WTC11 (cell line): ENCODE results near the gene SRSF3. TPM values are rescaled to one million over a fixed set of nuclear protein-coding genes. Genes with fewer than 3 reads are reported as not detected.

Source experiments
- ATAC-seq: fragments of 200-7000 bp; cut with Tn5 transposase; 2 replicates; pipeline ENCODE4 v1.10.0; 2021; ENCODE audit warnings: mild to moderate bottlenecking, moderate library complexity
- CTCF ChIA-PET: fragments of 300-600 bp; sonication (Branson Sonifier 250); formaldehyde crosslinking; loops from one replicate; lab custom pipeline; 2021; ENCODE audit warnings: antibody characterized with exemption; lab: Charles Lee
- POLR2A ChIA-PET: fragments of 350-600 bp; sonication (Branson Sonifier 250); formaldehyde crosslinking; loops from one replicate; lab custom pipeline; 2021; ENCODE audit warnings: antibody characterized with exemption; lab: Charles Lee
- DNase-seq: peaks from one replicate; pipeline ENCODE4 v3.0.0; 2021; ENCODE audit warnings: low spot score
- H3K27ac Mint-ChIP-seq: 2 replicates; pipeline ENCODE4 v1.8.0; 2021; ENCODE audit warnings: mixed read lengths
- H3K27me3 Mint-ChIP-seq: 2 replicates; pipeline ENCODE4 v1.8.0; 2021; ENCODE audit warnings: low read depth, mild to moderate bottlenecking, moderate library complexity, mixed read lengths
- H3K36me3 Mint-ChIP-seq: 2 replicates; pipeline ENCODE4 v1.8.0; 2021; ENCODE audit warnings: mixed read lengths
- H3K4me1 Mint-ChIP-seq: 2 replicates; pipeline ENCODE4 v1.8.0; 2022; ENCODE audit warnings: mixed read lengths
- H3K4me3 Mint-ChIP-seq: 2 replicates; pipeline ENCODE4 v1.8.0; 2021; ENCODE audit warnings: mild to moderate bottlenecking, moderate library complexity, mixed read lengths
- H3K9me3 Mint-ChIP-seq: 2 replicates; pipeline ENCODE4 v1.8.0; 2021; ENCODE audit warnings: mixed read lengths
- CREM ChIP-seq: sonication (generic); formaldehyde crosslinking; IDR thresholded peaks from 2 replicates; pipeline ENCODE4 v1.8.1; 2022; ENCODE audit warnings: mild to moderate bottlenecking, missing genetic modification reagents, moderate library complexity
- FOXJ3 ChIP-seq: sonication (generic); formaldehyde crosslinking; IDR thresholded peaks from 2 replicates; pipeline ENCODE4 v1.9.0; 2021; ENCODE audit warnings: missing genetic modification reagents, mild to moderate bottlenecking, borderline replicate concordance
- FOXP1 ChIP-seq: sonication (generic); formaldehyde crosslinking; IDR thresholded peaks from 2 replicates; pipeline ENCODE4 v1.8.0; 2022; ENCODE audit warnings: missing genetic modification reagents, mild to moderate bottlenecking, moderate library complexity, borderline replicate concordance
- GABPB1 ChIP-seq: sonication (generic); formaldehyde crosslinking; IDR thresholded peaks from 2 replicates; pipeline ENCODE4 v1.8.1; 2023; ENCODE audit warnings: mild to moderate bottlenecking, missing genetic modification reagents
- JUN ChIP-seq: sonication (generic); formaldehyde crosslinking; IDR thresholded peaks from 2 replicates; pipeline ENCODE4 v1.8.0; 2023; ENCODE audit warnings: mild to moderate bottlenecking, missing genetic modification reagents
- MYBL2 ChIP-seq: sonication (generic); formaldehyde crosslinking; IDR thresholded peaks from 2 replicates; pipeline ENCODE4 v1.8.1; 2023; ENCODE audit warnings: mild to moderate bottlenecking, moderate library complexity, missing genetic modification reagents
- NFE2L1 ChIP-seq: sonication (generic); formaldehyde crosslinking; IDR thresholded peaks from 2 replicates; pipeline ENCODE4 v1.8.1; 2023; ENCODE audit warnings: missing genetic modification reagents
- PRRX2 ChIP-seq: fragments of 250-450 bp; sonication (Bioruptor Pico); IDR thresholded peaks from 2 replicates; pipeline ENCODE4 v1.8.0; 2021; ENCODE audit warnings: mild to moderate bottlenecking
- SP1 ChIP-seq: sonication (generic); formaldehyde crosslinking; conservative IDR thresholded peaks from 2 replicates; pipeline ENCODE4 v1.8.1; 2022; ENCODE audit warnings: missing genetic modification reagents
- ZNF121 ChIP-seq: sonication (generic); formaldehyde crosslinking; IDR thresholded peaks from 2 replicates; pipeline ENCODE4 v1.8.0; 2023; ENCODE audit warnings: missing genetic modification reagents
- total RNA-seq: library from RNA; stranded (reverse); gene quantifications from 3 replicates; pipeline ENCODE4 v1.2.3, GENCODE V29; 2021
- TF ChIP-seq, protein P1 (sequence below): sonication (generic); formaldehyde crosslinking; conservative IDR thresholded peaks from 2 replicates; pipeline ENCODE4 v1.8.1; 2023; ENCODE audit warnings: mild to moderate bottlenecking, low read depth, missing genetic modification reagents, moderate library complexity
- TF ChIP-seq, protein P2 (sequence below): sonication (generic); formaldehyde crosslinking; IDR thresholded peaks from 2 replicates; pipeline ENCODE4 v1.8.0; 2023; ENCODE audit warnings: missing genetic modification reagents, mild to moderate bottlenecking, borderline replicate concordance
- TF ChIP-seq, protein P3 (sequence below): sonication (generic); formaldehyde crosslinking; IDR thresholded peaks from 2 replicates; pipeline ENCODE4 v1.8.0; 2022; ENCODE audit warnings: mild to moderate bottlenecking, missing genetic modification reagents
- TF ChIP-seq, protein P4 (sequence below): fragments of 250-450 bp; sonication (Bioruptor Pico); IDR thresholded peaks from 2 replicates; pipeline ENCODE4 v1.9.0; 2021; ENCODE audit warnings: mild to moderate bottlenecking
- TF ChIP-seq, protein P5 (sequence below): sonication (generic); formaldehyde crosslinking; IDR thresholded peaks from 2 replicates; pipeline ENCODE4 v1.8.0; 2022; ENCODE audit warnings: mild to moderate bottlenecking, missing genetic modification reagents
- TF ChIP-seq, protein P6 (sequence below): fragments of 250-450 bp; sonication (Bioruptor Pico); IDR thresholded peaks from 2 replicates; pipeline ENCODE4 v1.8.0; 2021; ENCODE audit warnings: mild to moderate bottlenecking
- TF ChIP-seq, protein P7 (sequence below): sonication (generic); formaldehyde crosslinking; IDR thresholded peaks from 2 replicates; pipeline ENCODE4 v1.8.0; 2022; ENCODE audit warnings: missing genetic modification reagents

Gene SRSF3
- total RNA-seq, 1 experiment from 2014 or later: 554 TPM

DNA sequence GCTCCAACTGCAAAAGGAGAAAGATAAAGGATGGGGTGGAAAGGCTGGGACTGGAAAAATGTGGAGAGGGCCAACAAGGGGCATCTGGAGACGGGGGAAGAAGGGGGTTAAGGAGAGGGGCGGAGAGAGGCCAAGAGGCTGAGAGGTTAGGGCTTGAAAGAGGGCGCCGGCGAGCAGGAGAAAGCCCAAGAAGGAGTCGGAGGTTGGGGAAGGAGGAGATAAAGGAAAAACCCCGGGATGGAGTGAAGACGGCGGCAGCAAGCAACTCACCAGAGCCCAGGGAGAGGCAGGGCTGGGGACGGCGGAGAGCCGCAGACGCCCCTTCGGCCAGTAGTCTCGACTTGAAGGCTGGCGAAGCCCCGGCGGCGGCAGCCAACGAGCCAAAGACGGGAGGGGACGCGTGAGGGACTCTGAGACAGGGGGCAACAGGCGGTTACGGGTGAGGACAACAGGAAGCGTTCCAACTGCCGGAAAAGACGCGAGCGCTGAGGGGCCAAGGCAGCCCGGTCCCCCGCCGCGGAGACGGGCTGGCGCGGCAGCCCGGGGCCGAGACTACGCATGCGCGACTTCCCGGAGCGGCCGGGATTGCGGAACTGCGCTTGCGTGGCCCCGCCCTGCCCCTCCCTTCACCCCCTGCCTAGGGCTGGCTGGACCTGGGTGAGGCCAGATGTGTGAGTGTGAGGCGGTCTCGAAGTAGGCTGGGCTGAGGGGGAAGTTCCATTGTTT is 47.1 kb upstream of the SRSF3 start, which contains the start of gene STK38:
Gene STK38, minus strand, starts transcription at position 560 of the 726 bp plus-strand sequence. CDS start 7,277 bp downstream, outside the sequence.
- H3K4me3 Mint-ChIP-seq: peak within 1 kb of the TSS; percentile 90
- no peaks in the 10 kb centered on the region for H3K9me3 Mint-ChIP-seq
- ChIA-PET POLR2A (interaction anchor here (1.0 kb wide), 1 partner anchor 46 kb away, joined by 3 read pairs; no protein-coding TSS in a partner anchor), CTCF (no interaction called here)
- ATAC-seq: peak; percentile 94
- H3K4me1 Mint-ChIP-seq: peaks cover 25% of the 10 kb centered on the region
- peak within 1 kb of the TSS; percentile 94 for H3K27ac Mint-ChIP-seq
- TF ChIP-seq, protein P1, sequence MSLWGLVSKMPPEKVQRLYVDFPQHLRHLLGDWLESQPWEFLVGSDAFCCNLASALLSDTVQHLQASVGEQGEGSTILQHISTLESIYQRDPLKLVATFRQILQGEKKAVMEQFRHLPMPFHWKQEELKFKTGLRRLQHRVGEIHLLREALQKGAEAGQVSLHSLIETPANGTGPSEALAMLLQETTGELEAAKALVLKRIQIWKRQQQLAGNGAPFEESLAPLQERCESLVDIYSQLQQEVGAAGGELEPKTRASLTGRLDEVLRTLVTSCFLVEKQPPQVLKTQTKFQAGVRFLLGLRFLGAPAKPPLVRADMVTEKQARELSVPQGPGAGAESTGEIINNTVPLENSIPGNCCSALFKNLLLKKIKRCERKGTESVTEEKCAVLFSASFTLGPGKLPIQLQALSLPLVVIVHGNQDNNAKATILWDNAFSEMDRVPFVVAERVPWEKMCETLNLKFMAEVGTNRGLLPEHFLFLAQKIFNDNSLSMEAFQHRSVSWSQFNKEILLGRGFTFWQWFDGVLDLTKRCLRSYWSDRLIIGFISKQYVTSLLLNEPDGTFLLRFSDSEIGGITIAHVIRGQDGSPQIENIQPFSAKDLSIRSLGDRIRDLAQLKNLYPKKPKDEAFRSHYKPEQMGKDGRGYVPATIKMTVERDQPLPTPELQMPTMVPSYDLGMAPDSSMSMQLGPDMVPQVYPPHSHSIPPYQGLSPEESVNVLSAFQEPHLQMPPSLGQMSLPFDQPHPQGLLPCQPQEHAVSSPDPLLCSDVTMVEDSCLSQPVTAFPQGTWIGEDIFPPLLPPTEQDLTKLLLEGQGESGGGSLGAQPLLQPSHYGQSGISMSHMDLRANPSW: no peak
- TF ChIP-seq, protein P2, sequence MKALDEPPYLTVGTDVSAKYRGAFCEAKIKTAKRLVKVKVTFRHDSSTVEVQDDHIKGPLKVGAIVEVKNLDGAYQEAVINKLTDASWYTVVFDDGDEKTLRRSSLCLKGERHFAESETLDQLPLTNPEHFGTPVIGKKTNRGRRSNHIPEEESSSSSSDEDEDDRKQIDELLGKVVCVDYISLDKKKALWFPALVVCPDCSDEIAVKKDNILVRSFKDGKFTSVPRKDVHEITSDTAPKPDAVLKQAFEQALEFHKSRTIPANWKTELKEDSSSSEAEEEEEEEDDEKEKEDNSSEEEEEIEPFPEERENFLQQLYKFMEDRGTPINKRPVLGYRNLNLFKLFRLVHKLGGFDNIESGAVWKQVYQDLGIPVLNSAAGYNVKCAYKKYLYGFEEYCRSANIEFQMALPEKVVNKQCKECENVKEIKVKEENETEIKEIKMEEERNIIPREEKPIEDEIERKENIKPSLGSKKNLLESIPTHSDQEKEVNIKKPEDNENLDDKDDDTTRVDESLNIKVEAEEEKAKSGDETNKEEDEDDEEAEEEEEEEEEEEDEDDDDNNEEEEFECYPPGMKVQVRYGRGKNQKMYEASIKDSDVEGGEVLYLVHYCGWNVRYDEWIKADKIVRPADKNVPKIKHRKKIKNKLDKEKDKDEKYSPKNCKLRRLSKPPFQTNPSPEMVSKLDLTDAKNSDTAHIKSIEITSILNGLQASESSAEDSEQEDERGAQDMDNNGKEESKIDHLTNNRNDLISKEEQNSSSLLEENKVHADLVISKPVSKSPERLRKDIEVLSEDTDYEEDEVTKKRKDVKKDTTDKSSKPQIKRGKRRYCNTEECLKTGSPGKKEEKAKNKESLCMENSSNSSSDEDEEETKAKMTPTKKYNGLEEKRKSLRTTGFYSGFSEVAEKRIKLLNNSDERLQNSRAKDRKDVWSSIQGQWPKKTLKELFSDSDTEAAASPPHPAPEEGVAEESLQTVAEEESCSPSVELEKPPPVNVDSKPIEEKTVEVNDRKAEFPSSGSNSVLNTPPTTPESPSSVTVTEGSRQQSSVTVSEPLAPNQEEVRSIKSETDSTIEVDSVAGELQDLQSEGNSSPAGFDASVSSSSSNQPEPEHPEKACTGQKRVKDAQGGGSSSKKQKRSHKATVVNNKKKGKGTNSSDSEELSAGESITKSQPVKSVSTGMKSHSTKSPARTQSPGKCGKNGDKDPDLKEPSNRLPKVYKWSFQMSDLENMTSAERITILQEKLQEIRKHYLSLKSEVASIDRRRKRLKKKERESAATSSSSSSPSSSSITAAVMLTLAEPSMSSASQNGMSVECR (CRISPR knock-in tag): peak; percentile 74; the same call in 1 of the 2 replicates
- TF ChIP-seq, protein P3, sequence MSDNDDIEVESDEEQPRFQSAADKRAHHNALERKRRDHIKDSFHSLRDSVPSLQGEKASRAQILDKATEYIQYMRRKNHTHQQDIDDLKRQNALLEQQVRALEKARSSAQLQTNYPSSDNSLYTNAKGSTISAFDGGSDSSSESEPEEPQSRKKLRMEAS (CRISPR knock-in tag): 0 out of 2 replicates have a peak, but pooled peaks have one; percentile 66
- TF ChIP-seq, protein P4, sequence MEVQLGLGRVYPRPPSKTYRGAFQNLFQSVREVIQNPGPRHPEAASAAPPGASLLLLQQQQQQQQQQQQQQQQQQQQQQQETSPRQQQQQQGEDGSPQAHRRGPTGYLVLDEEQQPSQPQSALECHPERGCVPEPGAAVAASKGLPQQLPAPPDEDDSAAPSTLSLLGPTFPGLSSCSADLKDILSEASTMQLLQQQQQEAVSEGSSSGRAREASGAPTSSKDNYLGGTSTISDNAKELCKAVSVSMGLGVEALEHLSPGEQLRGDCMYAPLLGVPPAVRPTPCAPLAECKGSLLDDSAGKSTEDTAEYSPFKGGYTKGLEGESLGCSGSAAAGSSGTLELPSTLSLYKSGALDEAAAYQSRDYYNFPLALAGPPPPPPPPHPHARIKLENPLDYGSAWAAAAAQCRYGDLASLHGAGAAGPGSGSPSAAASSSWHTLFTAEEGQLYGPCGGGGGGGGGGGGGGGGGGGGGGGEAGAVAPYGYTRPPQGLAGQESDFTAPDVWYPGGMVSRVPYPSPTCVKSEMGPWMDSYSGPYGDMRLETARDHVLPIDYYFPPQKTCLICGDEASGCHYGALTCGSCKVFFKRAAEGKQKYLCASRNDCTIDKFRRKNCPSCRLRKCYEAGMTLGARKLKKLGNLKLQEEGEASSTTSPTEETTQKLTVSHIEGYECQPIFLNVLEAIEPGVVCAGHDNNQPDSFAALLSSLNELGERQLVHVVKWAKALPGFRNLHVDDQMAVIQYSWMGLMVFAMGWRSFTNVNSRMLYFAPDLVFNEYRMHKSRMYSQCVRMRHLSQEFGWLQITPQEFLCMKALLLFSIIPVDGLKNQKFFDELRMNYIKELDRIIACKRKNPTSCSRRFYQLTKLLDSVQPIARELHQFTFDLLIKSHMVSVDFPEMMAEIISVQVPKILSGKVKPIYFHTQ (CRISPR knock-in tag): no peak
- TF ChIP-seq PRRX2: no peak
- TF ChIP-seq, protein P5, sequence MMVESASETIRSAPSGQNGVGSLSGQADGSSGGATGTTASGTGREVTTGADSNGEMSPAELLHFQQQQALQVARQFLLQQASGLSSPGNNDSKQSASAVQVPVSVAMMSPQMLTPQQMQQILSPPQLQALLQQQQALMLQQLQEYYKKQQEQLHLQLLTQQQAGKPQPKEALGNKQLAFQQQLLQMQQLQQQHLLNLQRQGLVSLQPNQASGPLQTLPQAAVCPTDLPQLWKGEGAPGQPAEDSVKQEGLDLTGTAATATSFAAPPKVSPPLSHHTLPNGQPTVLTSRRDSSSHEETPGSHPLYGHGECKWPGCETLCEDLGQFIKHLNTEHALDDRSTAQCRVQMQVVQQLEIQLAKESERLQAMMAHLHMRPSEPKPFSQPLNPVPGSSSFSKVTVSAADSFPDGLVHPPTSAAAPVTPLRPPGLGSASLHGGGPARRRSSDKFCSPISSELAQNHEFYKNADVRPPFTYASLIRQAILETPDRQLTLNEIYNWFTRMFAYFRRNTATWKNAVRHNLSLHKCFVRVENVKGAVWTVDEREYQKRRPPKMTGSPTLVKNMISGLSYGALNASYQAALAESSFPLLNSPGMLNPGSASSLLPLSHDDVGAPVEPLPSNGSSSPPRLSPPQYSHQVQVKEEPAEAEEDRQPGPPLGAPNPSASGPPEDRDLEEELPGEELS (CRISPR knock-in tag): peak; percentile 54; the same call in 1 of the 2 replicates
- peak; percentile 72; the same call in 1 of the 2 replicates for TF ChIP-seq MYBL2
- 0 out of 2 replicates have a peak, but pooled peaks have one; percentile 54 for TF ChIP-seq NFE2L1 (CRISPR knock-in tag)
- TF ChIP-seq, protein P6, sequence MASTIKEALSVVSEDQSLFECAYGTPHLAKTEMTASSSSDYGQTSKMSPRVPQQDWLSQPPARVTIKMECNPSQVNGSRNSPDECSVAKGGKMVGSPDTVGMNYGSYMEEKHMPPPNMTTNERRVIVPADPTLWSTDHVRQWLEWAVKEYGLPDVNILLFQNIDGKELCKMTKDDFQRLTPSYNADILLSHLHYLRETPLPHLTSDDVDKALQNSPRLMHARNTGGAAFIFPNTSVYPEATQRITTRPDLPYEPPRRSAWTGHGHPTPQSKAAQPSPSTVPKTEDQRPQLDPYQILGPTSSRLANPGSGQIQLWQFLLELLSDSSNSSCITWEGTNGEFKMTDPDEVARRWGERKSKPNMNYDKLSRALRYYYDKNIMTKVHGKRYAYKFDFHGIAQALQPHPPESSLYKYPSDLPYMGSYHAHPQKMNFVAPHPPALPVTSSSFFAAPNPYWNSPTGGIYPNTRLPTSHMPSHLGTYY (CRISPR knock-in tag): no peak
- peak; percentile 46 for TF ChIP-seq GABPB1 (CRISPR knock-in tag)
- no peak for TF ChIP-seq JUN
- TF ChIP-seq CREM (CRISPR knock-in tag): peak; percentile 30; the same call in 1 of the 2 replicates
- peak; percentile 93 for TF ChIP-seq ZNF121
- TF ChIP-seq, protein P7, sequence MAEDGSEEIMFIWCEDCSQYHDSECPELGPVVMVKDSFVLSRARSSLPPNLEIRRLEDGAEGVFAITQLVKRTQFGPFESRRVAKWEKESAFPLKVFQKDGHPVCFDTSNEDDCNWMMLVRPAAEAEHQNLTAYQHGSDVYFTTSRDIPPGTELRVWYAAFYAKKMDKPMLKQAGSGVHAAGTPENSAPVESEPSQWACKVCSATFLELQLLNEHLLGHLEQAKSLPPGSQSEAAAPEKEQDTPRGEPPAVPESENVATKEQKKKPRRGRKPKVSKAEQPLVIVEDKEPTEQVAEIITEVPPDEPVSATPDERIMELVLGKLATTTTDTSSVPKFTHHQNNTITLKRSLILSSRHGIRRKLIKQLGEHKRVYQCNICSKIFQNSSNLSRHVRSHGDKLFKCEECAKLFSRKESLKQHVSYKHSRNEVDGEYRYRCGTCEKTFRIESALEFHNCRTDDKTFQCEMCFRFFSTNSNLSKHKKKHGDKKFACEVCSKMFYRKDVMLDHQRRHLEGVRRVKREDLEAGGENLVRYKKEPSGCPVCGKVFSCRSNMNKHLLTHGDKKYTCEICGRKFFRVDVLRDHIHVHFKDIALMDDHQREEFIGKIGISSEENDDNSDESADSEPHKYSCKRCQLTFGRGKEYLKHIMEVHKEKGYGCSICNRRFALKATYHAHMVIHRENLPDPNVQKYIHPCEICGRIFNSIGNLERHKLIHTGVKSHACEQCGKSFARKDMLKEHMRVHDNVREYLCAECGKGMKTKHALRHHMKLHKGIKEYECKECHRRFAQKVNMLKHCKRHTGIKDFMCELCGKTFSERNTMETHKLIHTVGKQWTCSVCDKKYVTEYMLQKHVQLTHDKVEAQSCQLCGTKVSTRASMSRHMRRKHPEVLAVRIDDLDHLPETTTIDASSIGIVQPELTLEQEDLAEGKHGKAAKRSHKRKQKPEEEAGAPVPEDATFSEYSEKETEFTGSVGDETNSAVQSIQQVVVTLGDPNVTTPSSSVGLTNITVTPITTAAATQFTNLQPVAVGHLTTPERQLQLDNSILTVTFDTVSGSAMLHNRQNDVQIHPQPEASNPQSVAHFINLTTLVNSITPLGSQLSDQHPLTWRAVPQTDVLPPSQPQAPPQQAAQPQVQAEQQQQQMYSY (CRISPR knock-in tag): peak; percentile 53; the same call in 1 of the 2 replicates
- peak; percentile 73 for TF ChIP-seq SP1 (CRISPR knock-in tag)
- TF ChIP-seq FOXJ3: no peak
- peak; percentile 82; the same call in 1 of the 2 replicates for TF ChIP-seq FOXP1 (CRISPR knock-in tag)
- no peaks in the 10 kb centered on the region; the same call in 1 of the 2 replicates for H3K27me3 Mint-ChIP-seq
- peaks cover 6% of the 10 kb centered on the region for H3K36me3 Mint-ChIP-seq
- DNase-seq: peak; percentile 94
